ENCODE measurements around the gene ALOX15B. TPM values are rescaled to one million over a fixed set of nuclear protein-coding genes. Genes with fewer than 3 reads are reported as not detected.

Gene ALOX15B, protein sequence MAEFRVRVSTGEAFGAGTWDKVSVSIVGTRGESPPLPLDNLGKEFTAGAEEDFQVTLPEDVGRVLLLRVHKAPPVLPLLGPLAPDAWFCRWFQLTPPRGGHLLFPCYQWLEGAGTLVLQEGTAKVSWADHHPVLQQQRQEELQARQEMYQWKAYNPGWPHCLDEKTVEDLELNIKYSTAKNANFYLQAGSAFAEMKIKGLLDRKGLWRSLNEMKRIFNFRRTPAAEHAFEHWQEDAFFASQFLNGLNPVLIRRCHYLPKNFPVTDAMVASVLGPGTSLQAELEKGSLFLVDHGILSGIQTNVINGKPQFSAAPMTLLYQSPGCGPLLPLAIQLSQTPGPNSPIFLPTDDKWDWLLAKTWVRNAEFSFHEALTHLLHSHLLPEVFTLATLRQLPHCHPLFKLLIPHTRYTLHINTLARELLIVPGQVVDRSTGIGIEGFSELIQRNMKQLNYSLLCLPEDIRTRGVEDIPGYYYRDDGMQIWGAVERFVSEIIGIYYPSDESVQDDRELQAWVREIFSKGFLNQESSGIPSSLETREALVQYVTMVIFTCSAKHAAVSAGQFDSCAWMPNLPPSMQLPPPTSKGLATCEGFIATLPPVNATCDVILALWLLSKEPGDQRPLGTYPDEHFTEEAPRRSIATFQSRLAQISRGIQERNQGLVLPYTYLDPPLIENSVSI
- not detected in 2 replicates for total RNA-seq (2011; cell fraction: chromatin; rRNA removed; ENCODE audit: low replicate concordance)
- not detected in 2 replicates for total RNA-seq (2011; cell fraction: nucleolus; rRNA removed)
- total RNA-seq (2011; cell fraction: nucleoplasm; rRNA removed): not detected in 2 replicates
- total RNA-seq (2014; rRNA removed): not detected in 2 replicates
- not detected in 2 replicates for total RNA-seq (2014; rRNA removed; fragmentation: Illumina TruSeq; extraction: Trizol)
- not detected in 2 replicates for total RNA-seq (2015; rRNA removed; fragmentation: Illumina TruSeq; extraction: Trizol)
- total RNA-seq (2021): 0.04 and 0.07 TPM in 2 replicates
- polyA plus RNA-seq (2011; rRNA removed): not detected in 2 replicates
- polyA plus RNA-seq (2011; cell fraction: cytosol; rRNA removed): not detected in 2 replicates
- polyA plus RNA-seq (2011; cell fraction: nucleus; rRNA removed): not detected in 2 replicates
- polyA plus RNA-seq (2012): not detected in 2 replicates
- polyA plus RNA-seq (2014; fragmentation: Illumina TruSeq; extraction: Trizol): not detected in 2 replicates
- polyA plus RNA-seq (2014; fragmentation: Nextera tagmentation; extraction: Ambion mirVana): not detected
- not detected in 2 replicates for polyA plus RNA-seq (2014; rRNA removed)
- polyA minus RNA-seq (2011; rRNA and poly(A)+ RNA removed): not detected in 2 replicates
- polyA minus RNA-seq (2011; cell fraction: cytosol; rRNA and poly(A)+ RNA removed): not detected in 2 replicates
- not detected in 2 replicates for polyA minus RNA-seq (2011; cell fraction: nucleus; rRNA and poly(A)+ RNA removed)
- not detected for Bru-seq, nascent RNA
- BruChase-seq, experiment 1, labeled RNA remaining after a 2-hour chase: percentile 8 among the genes with signal in this experiment
- not detected for BruChase-seq, experiment 2, labeled RNA remaining after a 6-hour chase
- long read RNA-seq, experiment 1: 0 reads
- long read RNA-seq, experiment 2: 0 reads
- long read RNA-seq, experiment 3: 0 reads

DNA sequence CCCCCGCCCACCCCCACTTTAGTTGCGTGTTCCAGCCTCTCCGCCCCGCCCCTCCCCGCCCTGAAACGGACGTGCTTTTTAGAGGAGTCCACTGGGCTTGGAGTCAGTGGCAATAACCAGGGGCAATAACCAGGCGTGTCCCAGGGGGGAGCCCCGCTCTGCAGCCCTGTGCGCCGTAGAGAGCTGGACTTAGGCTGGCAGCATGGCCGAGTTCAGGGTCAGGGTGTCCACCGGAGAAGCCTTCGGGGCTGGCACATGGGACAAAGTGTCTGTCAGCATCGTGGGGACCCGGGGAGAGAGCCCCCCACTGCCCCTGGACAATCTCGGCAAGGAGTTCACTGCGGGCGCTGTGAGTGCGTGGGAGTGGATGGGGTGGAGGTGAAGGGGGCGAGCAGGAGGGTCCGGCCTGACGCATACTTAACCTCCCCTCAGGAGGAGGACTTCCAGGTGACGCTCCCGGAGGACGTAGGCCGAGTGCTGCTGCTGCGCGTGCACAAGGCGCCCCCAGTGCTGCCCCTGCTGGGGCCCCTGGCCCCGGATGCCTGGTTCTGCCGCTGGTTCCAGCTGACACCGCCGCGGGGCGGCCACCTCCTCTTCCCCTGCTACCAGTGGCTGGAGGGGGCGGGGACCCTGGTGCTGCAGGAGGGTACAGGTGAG lies at the start of gene ALOX15B:
Gene ALOX15B (plus strand): TSS at position 106 of the 657 bp plus-strand sequence. CDS start 97 bp downstream, at position 203.
- ChIA-PET POLR2A (no interaction called here), CTCF (ENCODE audit: low intra/inter-chr PET ratio) (no interaction called here)
- peaks cover 0 to 15% of the 10 kb centered on the region in 2 experiments; a peak in 2 of 5 replicates for H3K27me3 ChIP-seq (ENCODE audit: control insufficient read depth in 2 of 2, insufficient read depth in 2 of 2, low read length in 2 of 2)
- in situ Hi-C loops (cut with MboI): no loop called here
- no peaks in the 10 kb centered on the region for H4K20me1 ChIP-seq (replicated peaks; ENCODE audit: control insufficient read depth, insufficient read depth, low read length)
- peaks cover 0 to 6% of the 10 kb centered on the region in 2 experiments; a peak in 3 of 5 replicates for H3K4me1 ChIP-seq (replicated peaks in 1 of 2; ENCODE audit: control insufficient read depth in 2 of 2, insufficient read depth in 2 of 2, low read length in 2 of 2)
- H3K79me2 ChIP-seq (ENCODE audit: control insufficient read depth, insufficient read depth, low read length): no peaks in the 10 kb centered on the region
- ATAC-seq (no peak), DNase-seq (ENCODE audit: extremely low read depth in 1 of 4, low spot score in 3 of 4) (no peak), FAIRE-seq (no peak)
- no peak within 1 kb of the TSS for H3K27ac ChIP-seq (ENCODE audit: extremely low read depth, low read depth, low read length)
- no peaks in the 10 kb centered on the region for H3K9me1 ChIP-seq (ENCODE audit: control insufficient read depth, insufficient read depth, low read length)
- intact Hi-C loops (cut with micrococcal nuclease): no loop called here
- H3K4me3 ChIP-seq: no peak within 1 kb of the TSS
- H3K4me2 ChIP-seq (ENCODE audit: insufficient read depth, low read length): no peak within 1 kb of the TSS
- BruUV-seq (replicated peaks): no TSS peak
- no peaks in the 10 kb centered on the region for H3K9me3 ChIP-seq (replicated peaks; ENCODE audit: control insufficient read depth, insufficient read depth, low read depth, low read length)
- WGBS (ENCODE audit: insufficient coverage, low coverage, missing lambda C conversion rate): 23% methylated on average over 9 of the region's 37 CpGs
- no peak within 1 kb of the TSS for H3K9ac ChIP-seq (ENCODE audit: insufficient read depth in 1 of 2, low read depth in 2 of 2, low read length in 2 of 2)
- H3K36me3 ChIP-seq (ENCODE audit: control insufficient read depth, insufficient read depth, low read length): no peaks in the 10 kb centered on the region
- no peak within 1 kb of the TSS for H2AFZ ChIP-seq (ENCODE audit: low read depth, low read length)
- no peak for TF ChIP-seq ZBTB8A (IDR thresholded peaks at IDR 0.05; ENCODE audit: partially characterized antibody)
- no peak for TF ChIP-seq ILK (tag; IDR thresholded peaks at IDR 0.05; ENCODE audit: borderline replicate concordance, low read depth)
- TF ChIP-seq, protein P1, sequence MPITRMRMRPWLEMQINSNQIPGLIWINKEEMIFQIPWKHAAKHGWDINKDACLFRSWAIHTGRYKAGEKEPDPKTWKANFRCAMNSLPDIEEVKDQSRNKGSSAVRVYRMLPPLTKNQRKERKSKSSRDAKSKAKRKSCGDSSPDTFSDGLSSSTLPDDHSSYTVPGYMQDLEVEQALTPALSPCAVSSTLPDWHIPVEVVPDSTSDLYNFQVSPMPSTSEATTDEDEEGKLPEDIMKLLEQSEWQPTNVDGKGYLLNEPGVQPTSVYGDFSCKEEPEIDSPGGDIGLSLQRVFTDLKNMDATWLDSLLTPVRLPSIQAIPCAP (CRISPR knock-in tag; IDR thresholded peaks at IDR 0.05; ENCODE audit: borderline replicate concordance): no peak
- no peak for TF ChIP-seq ZSCAN29 (IDR thresholded peaks at IDR 0.05)
- no peak for TF ChIP-seq HMG20A (CRISPR knock-in tag; conservative IDR thresholded peaks at IDR 0.05)
- TF ChIP-seq, protein P2, sequence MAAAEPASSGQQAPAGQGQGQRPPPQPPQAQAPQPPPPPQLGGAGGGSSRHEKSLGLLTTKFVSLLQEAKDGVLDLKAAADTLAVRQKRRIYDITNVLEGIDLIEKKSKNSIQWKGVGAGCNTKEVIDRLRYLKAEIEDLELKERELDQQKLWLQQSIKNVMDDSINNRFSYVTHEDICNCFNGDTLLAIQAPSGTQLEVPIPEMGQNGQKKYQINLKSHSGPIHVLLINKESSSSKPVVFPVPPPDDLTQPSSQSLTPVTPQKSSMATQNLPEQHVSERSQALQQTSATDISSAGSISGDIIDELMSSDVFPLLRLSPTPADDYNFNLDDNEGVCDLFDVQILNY (CRISPR knock-in tag; IDR thresholded peaks at IDR 0.05): no peak
- no peak for TF ChIP-seq ZNF445 (CRISPR knock-in tag; IDR thresholded peaks at IDR 0.05; ENCODE audit: low read depth)
- TF ChIP-seq, protein P3, sequence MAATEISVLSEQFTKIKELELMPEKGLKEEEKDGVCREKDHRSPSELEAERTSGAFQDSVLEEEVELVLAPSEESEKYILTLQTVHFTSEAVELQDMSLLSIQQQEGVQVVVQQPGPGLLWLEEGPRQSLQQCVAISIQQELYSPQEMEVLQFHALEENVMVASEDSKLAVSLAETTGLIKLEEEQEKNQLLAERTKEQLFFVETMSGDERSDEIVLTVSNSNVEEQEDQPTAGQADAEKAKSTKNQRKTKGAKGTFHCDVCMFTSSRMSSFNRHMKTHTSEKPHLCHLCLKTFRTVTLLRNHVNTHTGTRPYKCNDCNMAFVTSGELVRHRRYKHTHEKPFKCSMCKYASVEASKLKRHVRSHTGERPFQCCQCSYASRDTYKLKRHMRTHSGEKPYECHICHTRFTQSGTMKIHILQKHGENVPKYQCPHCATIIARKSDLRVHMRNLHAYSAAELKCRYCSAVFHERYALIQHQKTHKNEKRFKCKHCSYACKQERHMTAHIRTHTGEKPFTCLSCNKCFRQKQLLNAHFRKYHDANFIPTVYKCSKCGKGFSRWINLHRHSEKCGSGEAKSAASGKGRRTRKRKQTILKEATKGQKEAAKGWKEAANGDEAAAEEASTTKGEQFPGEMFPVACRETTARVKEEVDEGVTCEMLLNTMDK (IDR thresholded peaks at IDR 0.05; ENCODE audit: borderline replicate concordance, insufficient read depth, low read depth, low read length, poor library complexity, severe bottlenecking): no peak
- TF ChIP-seq PHF20 (IDR thresholded peaks at IDR 0.05; ENCODE audit: partially characterized antibody): no peak
- TF ChIP-seq DACH1 (IDR thresholded peaks at IDR 0.05; ENCODE audit: partially characterized antibody): no peak
- no peak for TF ChIP-seq POU5F1 (IDR thresholded peaks at IDR 0.05; ENCODE audit: borderline replicate concordance, low read depth, low read length, partially characterized antibody)
